WTC11 (cell line): ENCODE data around the gene SPIRE2.

ENCODE experiments used
- CBFB ChIP-seq: sonication (generic); formaldehyde crosslinking; IDR thresholded peaks from 2 replicates; pipeline ENCODE4 v1.8.1; 2022; ENCODE audit warnings: mild to moderate bottlenecking, low read depth, missing genetic modification reagents
- HMGA2 ChIP-seq: fragments of 250-450 bp; sonication (Bioruptor Pico); IDR thresholded peaks from 2 replicates; pipeline ENCODE4 v1.4.0; 2021; ENCODE audit warnings: mild to moderate bottlenecking, moderate library complexity
- HMGXB4 ChIP-seq: sonication (generic); formaldehyde crosslinking; IDR thresholded peaks from 2 replicates; pipeline ENCODE4 v1.8.1; 2023; ENCODE audit warnings: mild to moderate bottlenecking, moderate library complexity, missing genetic modification reagents
- IRF2 ChIP-seq: sonication (generic); formaldehyde crosslinking; IDR thresholded peaks from 2 replicates; pipeline ENCODE4 v1.8.0; 2022; ENCODE audit warnings: low read depth, missing genetic modification reagents, borderline replicate concordance
- MAX ChIP-seq: sonication (generic); formaldehyde crosslinking; IDR thresholded peaks from 2 replicates; pipeline ENCODE4 v1.8.0; 2022; ENCODE audit warnings: mild to moderate bottlenecking, missing genetic modification reagents
- NR2C2 ChIP-seq: sonication (generic); formaldehyde crosslinking; IDR thresholded peaks from 2 replicates; pipeline ENCODE4 v1.8.0; 2022; ENCODE audit warnings: mild to moderate bottlenecking, missing genetic modification reagents
- TCF7 ChIP-seq: sonication (generic); formaldehyde crosslinking; IDR thresholded peaks from 2 replicates; pipeline ENCODE4 v1.8.0; 2022; ENCODE audit warnings: mild to moderate bottlenecking, low read depth, missing genetic modification reagents, moderate library complexity
- ZBTB21 ChIP-seq: sonication (generic); formaldehyde crosslinking; IDR thresholded peaks from 2 replicates; pipeline ENCODE4 v1.8.1; 2023; ENCODE audit warnings: mild to moderate bottlenecking, missing genetic modification reagents, borderline replicate concordance
- TF ChIP-seq, protein P1 (sequence below): sonication (generic); formaldehyde crosslinking; IDR thresholded peaks from 2 replicates; pipeline ENCODE4 v1.8.0; 2022; ENCODE audit warnings: mild to moderate bottlenecking, missing genetic modification reagents
- TF ChIP-seq, protein P2 (sequence below): fragments of 200-600 bp; IDR thresholded peaks from 2 replicates; pipeline ENCODE4 v1.8.0; 2022; ENCODE audit warnings: antibody characterized with exemption
- TF ChIP-seq, protein P3 (sequence below): sonication (generic); formaldehyde crosslinking; IDR thresholded peaks from 2 replicates; pipeline ENCODE4 v1.8.1; 2023; ENCODE audit warnings: mild to moderate bottlenecking, missing genetic modification reagents

DNA sequence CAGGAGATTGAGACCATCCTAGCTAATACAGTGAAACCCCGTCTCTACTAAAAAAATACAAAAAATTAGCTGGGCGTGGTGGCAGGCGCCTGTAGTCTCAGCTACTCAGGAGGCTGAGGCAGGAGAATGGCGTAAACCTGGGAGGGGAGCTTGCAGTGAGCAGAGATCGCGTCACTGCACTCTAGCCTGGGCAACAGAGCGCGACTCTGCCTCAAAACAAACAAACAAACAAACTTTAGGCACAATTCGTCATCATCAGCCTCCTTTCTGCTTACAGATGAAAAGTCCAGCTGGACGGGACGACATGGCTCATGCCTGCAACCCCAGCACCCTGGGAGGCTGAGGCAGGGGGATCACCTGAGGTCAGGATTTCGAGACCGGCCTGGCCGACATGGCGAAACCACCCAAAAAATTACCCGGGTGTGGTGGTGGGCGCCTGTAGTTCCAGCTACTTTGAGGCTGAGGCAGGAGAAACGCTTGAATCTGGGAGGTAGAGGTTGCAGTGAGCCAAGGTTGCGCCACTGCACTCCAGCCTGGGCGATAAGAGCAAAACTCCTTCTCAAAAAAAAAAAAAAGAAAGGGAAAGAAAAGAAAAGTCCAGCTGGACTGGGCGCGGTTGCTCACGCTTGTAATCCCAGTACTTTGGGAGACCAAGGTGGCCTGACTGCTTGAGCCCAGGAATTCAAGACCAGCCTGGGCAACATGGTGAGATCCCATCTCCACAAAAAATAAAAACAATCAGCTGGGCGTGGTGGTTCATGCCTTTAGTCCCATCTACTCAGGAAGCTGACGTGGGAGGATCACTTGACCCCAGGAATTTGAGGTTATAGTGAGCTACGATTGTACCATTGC is 1.5 kb upstream of the SPIRE2 start:
- no peak for TF ChIP-seq HMGA2 (CRISPR knock-in tag)
- TF ChIP-seq IRF2 (CRISPR knock-in tag) = no peak
- TF ChIP-seq NR2C2 (CRISPR knock-in tag) = no peak
- TF ChIP-seq CBFB = no peak
- TF ChIP-seq, protein P1, sequence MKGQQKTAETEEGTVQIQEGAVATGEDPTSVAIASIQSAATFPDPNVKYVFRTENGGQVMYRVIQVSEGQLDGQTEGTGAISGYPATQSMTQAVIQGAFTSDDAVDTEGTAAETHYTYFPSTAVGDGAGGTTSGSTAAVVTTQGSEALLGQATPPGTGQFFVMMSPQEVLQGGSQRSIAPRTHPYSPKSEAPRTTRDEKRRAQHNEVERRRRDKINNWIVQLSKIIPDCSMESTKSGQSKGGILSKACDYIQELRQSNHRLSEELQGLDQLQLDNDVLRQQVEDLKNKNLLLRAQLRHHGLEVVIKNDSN (CRISPR knock-in tag) = no peak
- no peak for TF ChIP-seq MAX
- TF ChIP-seq ZBTB21 (CRISPR knock-in tag) = no peak
- TF ChIP-seq, protein P2, sequence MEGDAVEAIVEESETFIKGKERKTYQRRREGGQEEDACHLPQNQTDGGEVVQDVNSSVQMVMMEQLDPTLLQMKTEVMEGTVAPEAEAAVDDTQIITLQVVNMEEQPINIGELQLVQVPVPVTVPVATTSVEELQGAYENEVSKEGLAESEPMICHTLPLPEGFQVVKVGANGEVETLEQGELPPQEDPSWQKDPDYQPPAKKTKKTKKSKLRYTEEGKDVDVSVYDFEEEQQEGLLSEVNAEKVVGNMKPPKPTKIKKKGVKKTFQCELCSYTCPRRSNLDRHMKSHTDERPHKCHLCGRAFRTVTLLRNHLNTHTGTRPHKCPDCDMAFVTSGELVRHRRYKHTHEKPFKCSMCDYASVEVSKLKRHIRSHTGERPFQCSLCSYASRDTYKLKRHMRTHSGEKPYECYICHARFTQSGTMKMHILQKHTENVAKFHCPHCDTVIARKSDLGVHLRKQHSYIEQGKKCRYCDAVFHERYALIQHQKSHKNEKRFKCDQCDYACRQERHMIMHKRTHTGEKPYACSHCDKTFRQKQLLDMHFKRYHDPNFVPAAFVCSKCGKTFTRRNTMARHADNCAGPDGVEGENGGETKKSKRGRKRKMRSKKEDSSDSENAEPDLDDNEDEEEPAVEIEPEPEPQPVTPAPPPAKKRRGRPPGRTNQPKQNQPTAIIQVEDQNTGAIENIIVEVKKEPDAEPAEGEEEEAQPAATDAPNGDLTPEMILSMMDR = no peak
- TF ChIP-seq TCF7 (CRISPR knock-in tag) = no peak
- no peak for TF ChIP-seq HMGXB4 (CRISPR knock-in tag)
- TF ChIP-seq, protein P3, sequence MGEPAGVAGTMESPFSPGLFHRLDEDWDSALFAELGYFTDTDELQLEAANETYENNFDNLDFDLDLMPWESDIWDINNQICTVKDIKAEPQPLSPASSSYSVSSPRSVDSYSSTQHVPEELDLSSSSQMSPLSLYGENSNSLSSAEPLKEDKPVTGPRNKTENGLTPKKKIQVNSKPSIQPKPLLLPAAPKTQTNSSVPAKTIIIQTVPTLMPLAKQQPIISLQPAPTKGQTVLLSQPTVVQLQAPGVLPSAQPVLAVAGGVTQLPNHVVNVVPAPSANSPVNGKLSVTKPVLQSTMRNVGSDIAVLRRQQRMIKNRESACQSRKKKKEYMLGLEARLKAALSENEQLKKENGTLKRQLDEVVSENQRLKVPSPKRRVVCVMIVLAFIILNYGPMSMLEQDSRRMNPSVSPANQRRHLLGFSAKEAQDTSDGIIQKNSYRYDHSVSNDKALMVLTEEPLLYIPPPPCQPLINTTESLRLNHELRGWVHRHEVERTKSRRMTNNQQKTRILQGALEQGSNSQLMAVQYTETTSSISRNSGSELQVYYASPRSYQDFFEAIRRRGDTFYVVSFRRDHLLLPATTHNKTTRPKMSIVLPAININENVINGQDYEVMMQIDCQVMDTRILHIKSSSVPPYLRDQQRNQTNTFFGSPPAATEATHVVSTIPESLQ (CRISPR knock-in tag) = no peak
